HepG2 (cell line): ENCODE data around the gene PHTF1. TPM values are rescaled to one million over a fixed set of nuclear protein-coding genes. Genes with fewer than 3 reads are reported as not detected.

Experiments used
- ATAC-seq: fragments of 200-7000 bp; cut with Tn5 transposase; 3 replicates; pipeline ENCODE4 v1.9.1; 2020; ENCODE audit warnings: mild to moderate bottlenecking, moderate library complexity
- BruUV-seq: library from RNA; stranded (reverse); fragments of 400-500 nt; replicated peaks from 2 replicates; lab custom pipeline; 2021; lab: Mats Ljungman, UMichigan
- CTCF ChIA-PET: fragments of 300-600 bp; formaldehyde crosslinking; extraction: SDS; loops from one replicate; lab custom pipeline; 2021; ENCODE audit warnings: low total read pairs, inconsistent platforms, low intra/inter-chr PET ratio; lab: Yijun Ruan, JAX
- POLR2A ChIA-PET: fragments of 350-600 bp; sonication (Branson Sonifier 250); formaldehyde crosslinking; loops from one replicate; lab custom pipeline; 2020; ENCODE audit warnings: antibody characterized with exemption, inconsistent platforms; lab: Yijun Ruan, JAX
- DNase-seq: peaks from one replicate; pipeline ENCODE4 v3.0.0-alpha.2; 2015; ENCODE audit warnings: low spot score
- FAIRE-seq: peaks from 3 replicates; lab custom pipeline; 2011; peaks lifted over from hg19 to GRCh38; lab: Jason Lieb, UNC
- H2AFZ ChIP-seq: one replicate; pipeline ENCODE4 v1.6.1; 2011; ENCODE audit warnings: low read length, inconsistent platforms
- H3K27ac ChIP-seq: fragments of 300-600 bp; 3 replicates; pipeline ENCODE4 v1.8.0; 2011; ENCODE audit warnings: mixed run types, mild to moderate bottlenecking, mixed read lengths, low read length, inconsistent platforms; ENCODE audit not compliant: insufficient read depth; ENCODE audit errors: extremely low read length
- H3K27me3 ChIP-seq, 2 experiments: fragments of 200-600 bp in 1 of 2; 2 replicates in 1 of 2; 3 replicates in 1 of 2; pipeline versions ENCODE4 v1.6.0 to v1.8.0; 2011; ENCODE audit warnings: low read length in 2 of 2, mild to moderate bottlenecking in 2 of 2, moderate library complexity in 2 of 2, inconsistent platforms in 1 of 2; ENCODE audit not compliant: insufficient read depth in 2 of 2, control insufficient read depth in 1 of 2
- H3K36me3 ChIP-seq, 2 experiments: fragments of 200-600 bp in 1 of 2; replicated peaks in 1 of 2; 2 replicates in 1 of 2; 3 replicates in 1 of 2; pipeline versions ENCODE4 v1.5.1 to v1.8.0; 2011; ENCODE audit warnings: low read length in 2 of 2, inconsistent platforms in 1 of 2; ENCODE audit not compliant: insufficient read depth in 2 of 2, control insufficient read depth in 1 of 2
- H3K4me1 ChIP-seq: 2 replicates; pipeline ENCODE4 v1.5.1; 2012; ENCODE audit warnings: low read length, inconsistent platforms; ENCODE audit not compliant: insufficient read depth
- H3K4me2 ChIP-seq: 2 replicates; pipeline ENCODE4 v1.6.0; 2011; ENCODE audit warnings: low read depth, low read length, inconsistent platforms
- H3K4me3 ChIP-seq, 3 experiments: fragments of 200-600 bp in 1 of 3; sonication (generic), shearing (Covaris generic) in 1 of 3; replicated peaks in 1 of 3; 2 replicates each; pipeline ENCODE4 v1.5.1; 2011 to 2016; ENCODE audit warnings: low read length in 3 of 3, inconsistent platforms in 2 of 3, low read depth in 2 of 3, mild to moderate bottlenecking in 2 of 3, control low read depth in 1 of 3, mixed read lengths in 1 of 3; ENCODE audit not compliant: insufficient read depth in 1 of 3
- H3K79me2 ChIP-seq: one replicate; pipeline ENCODE4 v1.6.1; 2011; ENCODE audit warnings: low read length, inconsistent platforms; ENCODE audit not compliant: insufficient read depth
- H3K9ac ChIP-seq: 2 replicates; pipeline ENCODE4 v1.6.0; 2011; ENCODE audit warnings: mild to moderate bottlenecking, low read depth, low read length, inconsistent platforms; ENCODE audit not compliant: insufficient read depth
- H3K9me3 ChIP-seq: 2 replicates; pipeline ENCODE4 v1.5.1; 2012; ENCODE audit warnings: mild to moderate bottlenecking, low read length
- H4K20me1 ChIP-seq: 2 replicates; pipeline ENCODE4 v1.6.0; 2011; ENCODE audit warnings: inconsistent platforms, mild to moderate bottlenecking, low read length, moderate library complexity; ENCODE audit not compliant: insufficient read depth
- CEBPZ ChIP-seq: IDR thresholded peaks from 2 replicates; pipeline ENCODE4 v1.6.1; 2012; ENCODE audit warnings: low read length, improper control_type of control experiment
- CREB3 ChIP-seq: sonication (generic); formaldehyde crosslinking; IDR thresholded peaks from 2 replicates; pipeline ENCODE4 v1.5.0; 2020; ENCODE audit warnings: missing genetic modification reagents
- ELF1 ChIP-seq: sonication (generic); formaldehyde crosslinking; IDR thresholded peaks from 2 replicates; pipeline ENCODE4 v1.4.0; 2020; ENCODE audit warnings: missing genetic modification reagents
- ELK4 ChIP-seq: sonication (generic); formaldehyde crosslinking; IDR thresholded peaks from 2 replicates; pipeline ENCODE4 v1.9.0; 2021; ENCODE audit warnings: missing genetic modification reagents, borderline replicate concordance
- IRF1 ChIP-seq: sonication (generic); formaldehyde crosslinking; IDR thresholded peaks from 2 replicates; pipeline ENCODE4 v1.4.0; 2020; ENCODE audit warnings: low read depth, mild to moderate bottlenecking, missing genetic modification reagents
- NFKB2 ChIP-seq: sonication (generic); formaldehyde crosslinking; IDR thresholded peaks from 2 replicates; pipeline ENCODE4 v1.4.0; 2020; ENCODE audit warnings: missing genetic modification reagents, borderline replicate concordance
- ONECUT2 ChIP-seq: sonication (generic); formaldehyde crosslinking; IDR thresholded peaks from 2 replicates; pipeline ENCODE4 v1.4.0; 2020; ENCODE audit warnings: missing genetic modification reagents
- RXRA ChIP-seq: sonication (generic); formaldehyde crosslinking; IDR thresholded peaks from 2 replicates; pipeline ENCODE4 v1.5.1; 2020; ENCODE audit warnings: missing genetic modification reagents
- SIX1 ChIP-seq: sonication (generic); formaldehyde crosslinking; IDR thresholded peaks from 2 replicates; pipeline ENCODE4 v1.4.0; 2020; ENCODE audit warnings: missing genetic modification reagents, borderline replicate concordance
- SMC3 ChIP-seq: IDR thresholded peaks from 2 replicates; pipeline ENCODE4 v1.6.1; 2011; ENCODE audit warnings: low read length, improper control_type of control experiment
- ZKSCAN1 ChIP-seq: fragments of 150-350 bp; IDR thresholded peaks from 2 replicates; pipeline ENCODE4 v1.6.1; 2014; ENCODE audit warnings: low read length
- ZKSCAN5 ChIP-seq: sonication (generic); formaldehyde crosslinking; IDR thresholded peaks from 2 replicates; pipeline ENCODE4 v1.5.1; 2020; ENCODE audit warnings: mild to moderate bottlenecking, missing genetic modification reagents
- ZNF460 ChIP-seq: sonication (generic); formaldehyde crosslinking; IDR thresholded peaks from 2 replicates; pipeline ENCODE4 v1.5.1; 2020; ENCODE audit warnings: missing genetic modification reagents, mild to moderate bottlenecking, borderline replicate concordance
- ZNF484 ChIP-seq: sonication (generic); formaldehyde crosslinking; IDR thresholded peaks from 2 replicates; pipeline ENCODE4 v1.5.1; 2020; ENCODE audit warnings: mild to moderate bottlenecking, low read depth, missing genetic modification reagents, borderline replicate concordance
- ZNF883 ChIP-seq: sonication (generic); formaldehyde crosslinking; IDR thresholded peaks from 2 replicates; pipeline ENCODE4 v1.5.1; 2020; ENCODE audit warnings: mild to moderate bottlenecking, missing genetic modification reagents; ENCODE audit errors: not compliant biosample characterization
- WGBS: methylation state at CpG from one replicate; pipeline ENCODE4 v1.1.6; 2017; ENCODE audit warnings: low lambda C conversion rate; 5-methylcytosine and 5-hydroxymethylcytosine counted together
- in situ Hi-C: cut with HindIII; loops from 2 replicates; pipeline ENCODE4 v1.10.0; 2017; ENCODE audit warnings: low pct_unique_long_range_greater_than_20kb; ENCODE audit not compliant: extremely low pct_ligation_motif_present
- intact Hi-C: fragments of 100-400 bp; cut with micrococcal nuclease; formaldehyde crosslinking; loops from one replicate; pipeline ENCODE4 v1.10.0; 2022; ENCODE audit not compliant: unreplicated experiment
- polyA plus RNA-seq, 8 experiments: library from polyadenylated mRNA; depleted of rRNA in 3 of 8; stranded (reverse) in 7 of 8; unstranded in 1 of 8; fragments of >200 nt; fragmentation: Illumina TruSeq in 4 of 8; extraction: Trizol in 4 of 8; gene quantifications; 2 replicates each; pipeline versions ENCODE4 v1.2.1 to v1.2.3, GENCODE V29; 2011 to 2016; ENCODE audit warnings: low read depth in 4 of 8, missing spikeins in 1 of 8, mixed read lengths in 1 of 8; ENCODE audit not compliant: insufficient read depth in 1 of 8
- total RNA-seq, 5 experiments: library from RNA; depleted of rRNA; stranded (reverse); fragments of >200 nt; fragmentation: Illumina TruSeq; extraction: Trizol; gene quantifications; 2 replicates each; pipeline ENCODE4 v1.2.3, GENCODE V29; 2016; ENCODE audit warnings: low read depth in 1 of 5
- TF ChIP-seq, protein P1 (sequence below): IDR thresholded peaks from 2 replicates; pipeline ENCODE4 v1.6.1; 2016; ENCODE audit warnings: missing compliant biosample characterization, missing genetic modification reagents, borderline replicate concordance

The PHTF1 gene
- total and polyA plus RNA-seq, 2 of the 13 experiments (the other 11 are each of a cell fraction or from before 2014, with no cell fraction given): 5.0 to 19.7 TPM

DNA sequence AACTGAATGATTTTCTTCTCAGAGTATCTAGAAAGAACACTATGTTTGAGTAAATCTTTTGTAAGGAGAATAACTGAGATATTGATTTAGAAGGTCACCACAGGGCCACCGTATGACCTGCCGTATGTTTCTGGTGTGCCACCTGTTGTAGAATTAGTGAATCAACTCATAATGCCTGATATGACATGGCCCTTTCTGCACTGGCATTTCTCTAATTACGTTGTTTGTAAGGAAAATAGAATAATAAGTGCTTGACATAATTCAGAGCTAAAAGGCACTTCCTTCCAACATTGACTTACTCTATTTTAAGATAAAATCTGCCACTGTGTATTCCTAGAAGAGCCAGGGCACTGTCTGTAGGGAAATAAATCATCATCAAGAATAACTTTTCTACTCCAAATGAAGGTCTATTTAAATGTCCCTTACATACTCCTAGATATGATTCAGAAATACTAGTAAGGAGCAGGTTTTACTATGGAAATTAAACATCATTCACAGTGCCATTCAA lies 101.7 kb downstream of the PHTF1 start:
- Histone ChIP-seq H4K20me1 (no peaks in the 10 kb centered on the region), H3K79me2 (no peaks in the 10 kb centered on the region), H2AFZ (no peak overlapping the region), H3K36me3 (peaks cover 2 to 15% of the 10 kb centered on the region in 2 experiments; a peak in 4 of 5 replicates), H3K9me3 (no peaks in the 10 kb centered on the region), H3K4me3 (no peak overlapping the region), H3K27me3 (no peaks in the 10 kb centered on the region), H3K9ac (no peak overlapping the region), H3K27ac (no peak overlapping the region), H3K4me1 (no peaks in the 10 kb centered on the region), H3K4me2 (no peak overlapping the region)
- 100% methylated on average over 3 of the region's 3 CpGs for WGBS
- no peak for DNase-seq
- ChIA-PET CTCF (no interaction called here), POLR2A (no interaction called here)
- no peak for ATAC-seq
- intact Hi-C loops: no loop called here
- in situ Hi-C loops: loop anchor here (25.0 kb wide), 1 partner anchor 170 kb away; no protein-coding TSS in a partner anchor
- BruUV-seq: no TSS peak
- no peak for FAIRE-seq
- TF ChIP-seq ZNF484 (no peak), IRF1 (CRISPR knock-in tag) (no peak), NFKB2 (no peak), ELF1 (CRISPR knock-in tag) (no peak), SMC3 (no peak), RXRA (no peak), ZNF883 (no peak), ZKSCAN1 (no peak), CEBPZ (no peak), CREB3 (CRISPR knock-in tag) (no peak), ZNF460 (CRISPR knock-in tag) (no peak), SIX1 (CRISPR knock-in tag) (no peak), ZKSCAN5 (CRISPR knock-in tag) (no peak), ELK4 (CRISPR knock-in tag) (no peak), ONECUT2 (no peak)
- TF ChIP-seq, protein P1, sequence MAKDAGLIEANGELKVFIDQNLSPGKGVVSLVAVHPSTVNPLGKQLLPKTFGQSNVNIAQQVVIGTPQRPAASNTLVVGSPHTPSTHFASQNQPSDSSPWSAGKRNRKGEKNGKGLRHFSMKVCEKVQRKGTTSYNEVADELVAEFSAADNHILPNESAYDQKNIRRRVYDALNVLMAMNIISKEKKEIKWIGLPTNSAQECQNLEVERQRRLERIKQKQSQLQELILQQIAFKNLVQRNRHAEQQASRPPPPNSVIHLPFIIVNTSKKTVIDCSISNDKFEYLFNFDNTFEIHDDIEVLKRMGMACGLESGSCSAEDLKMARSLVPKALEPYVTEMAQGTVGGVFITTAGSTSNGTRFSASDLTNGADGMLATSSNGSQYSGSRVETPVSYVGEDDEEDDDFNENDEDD (CRISPR knock-in tag): no peak
